K562 (cell line): ENCODE results near the gene DYNLT2. TPM values are rescaled to one million over a fixed set of nuclear protein-coding genes. Genes with fewer than 3 reads are reported as not detected.

Experiments used
- ETV5 ChIP-seq: sonication (generic); formaldehyde crosslinking; IDR thresholded peaks from 2 replicates; pipeline ENCODE4 v1.4.0; 2020; ENCODE audit warnings: low read depth, mild to moderate bottlenecking, missing genetic modification reagents
- FIP1L1 ChIP-seq: fragments of 200-400 bp; formaldehyde crosslinking; IDR thresholded peaks from 2 replicates; pipeline ENCODE4 v1.6.1; 2018; ENCODE audit warnings: mild to moderate bottlenecking, low read depth, low read length; ENCODE audit not compliant: poor library complexity, severe bottlenecking
- KAT8 ChIP-seq: fragments of 450-650 bp; IDR thresholded peaks from 2 replicates; pipeline ENCODE4 v1.6.1; 2016; ENCODE audit warnings: low read depth, mild to moderate bottlenecking
- KHSRP ChIP-seq: fragments of 450-650 bp; IDR thresholded peaks from 2 replicates; pipeline ENCODE4 v1.6.1; 2017
- MECOM ChIP-seq: fragments of 250-450 bp; sonication (Bioruptor Pico); IDR thresholded peaks from 2 replicates; pipeline ENCODE4 v1.8.0; 2022; ENCODE audit warnings: inconsistent platforms
- RBFOX2 ChIP-seq: fragments of 200-400 bp; formaldehyde crosslinking; IDR thresholded peaks from 2 replicates; pipeline ENCODE4 v1.6.1; 2017; ENCODE audit warnings: low read depth, mild to moderate bottlenecking, low read length, moderate library complexity
- SAFB ChIP-seq: fragments of 200-400 bp; formaldehyde crosslinking; IDR thresholded peaks from 2 replicates; pipeline ENCODE4 v1.6.1; 2017; ENCODE audit warnings: low read depth, low read length, borderline replicate concordance
- SP1 ChIP-seq: sonication (generic); formaldehyde crosslinking; IDR thresholded peaks from 2 replicates; pipeline ENCODE4 v1.8.1; 2022; ENCODE audit warnings: mild to moderate bottlenecking, missing genetic modification reagents
- ZNF561 ChIP-seq: fragments of 450-650 bp; formaldehyde crosslinking; conservative IDR thresholded peaks from 2 replicates; pipeline ENCODE4 v1.4.0; 2020; ENCODE audit warnings: mild to moderate bottlenecking, moderate library complexity
- polyA plus RNA-seq, 8 experiments: library from polyadenylated mRNA; depleted of rRNA in 4 of 8; stranded (reverse) in 5 of 8; unstranded in 3 of 8; fragments of >200 nt; fragmentation: Nextera tagmentation in 2 of 8; fragmentation: Illumina TruSeq in 1 of 8; extraction: Ambion mirVana in 2 of 8; extraction: Trizol in 1 of 8; gene quantifications; 2 replicates each; pipeline versions ENCODE4 v1.2.1 to v1.2.3, GENCODE V29; 2011 to 2014; ENCODE audit warnings: inconsistent platforms in 1 of 8, missing spikeins in 1 of 8
- total RNA-seq, 7 experiments: library from RNA; depleted of rRNA in 6 of 7; stranded (reverse); fragments of >200 nt in 6 of 7; fragmentation: Illumina TruSeq in 2 of 7; extraction: Trizol in 2 of 7; gene quantifications; 2 replicates each; pipeline versions ENCODE4 v1.2.1 to v1.2.3, GENCODE V29; 2011 to 2021; ENCODE audit warnings: low replicate concordance in 1 of 7
- TF ChIP-seq, protein P1 (sequence below): fragments of 450-650 bp; IDR thresholded peaks from 2 replicates; pipeline ENCODE4 v1.6.1; 2016; ENCODE audit warnings: mild to moderate bottlenecking, moderate library complexity
- TF ChIP-seq, protein P2 (sequence below): sonication (generic); formaldehyde crosslinking; IDR thresholded peaks from 2 replicates; pipeline ENCODE4 v1.8.1; 2023; ENCODE audit warnings: mild to moderate bottlenecking, missing genetic modification reagents

Gene DYNLT2
- total and polyA plus RNA-seq, 9 of the 15 experiments (the other 6 are each of a cell fraction or from before 2014, with no cell fraction given) = 2.0 to 12.8 (median 6.3) TPM

DNA sequence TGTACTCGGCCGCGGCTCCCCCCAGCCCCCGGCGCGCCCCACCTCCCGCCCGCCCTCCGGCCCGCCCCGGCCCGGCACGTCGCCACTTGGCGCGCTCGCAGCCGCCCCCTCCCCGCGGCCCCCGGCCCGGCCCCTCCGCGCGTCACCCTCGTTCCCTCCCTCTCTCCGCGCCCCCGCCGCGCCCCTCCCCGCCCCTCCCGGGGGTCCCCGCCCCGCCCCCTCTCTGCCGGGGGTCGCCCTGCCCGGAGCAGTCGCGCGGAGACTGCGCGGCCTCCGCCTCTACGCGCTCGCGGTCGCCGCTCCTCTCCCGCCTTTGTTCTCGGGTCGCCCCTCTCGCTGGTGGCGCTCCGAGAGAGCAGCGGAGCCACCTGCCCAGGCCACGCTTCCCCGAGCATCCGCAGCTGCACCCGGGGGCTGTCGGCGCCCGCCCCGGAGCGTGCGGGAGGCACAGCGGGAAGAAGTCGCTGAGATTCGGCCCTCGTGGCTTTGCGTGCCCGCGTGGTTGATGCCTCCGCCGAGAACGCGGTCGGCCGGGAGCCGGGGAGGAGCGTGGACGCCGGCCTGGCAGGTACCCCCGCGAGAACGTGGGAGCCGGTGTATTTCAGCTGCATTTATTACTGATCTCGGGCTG is 26.8 kb downstream of the DYNLT2 start, which contains the start of gene PHF10 (continued):
- TF ChIP-seq, protein P1, sequence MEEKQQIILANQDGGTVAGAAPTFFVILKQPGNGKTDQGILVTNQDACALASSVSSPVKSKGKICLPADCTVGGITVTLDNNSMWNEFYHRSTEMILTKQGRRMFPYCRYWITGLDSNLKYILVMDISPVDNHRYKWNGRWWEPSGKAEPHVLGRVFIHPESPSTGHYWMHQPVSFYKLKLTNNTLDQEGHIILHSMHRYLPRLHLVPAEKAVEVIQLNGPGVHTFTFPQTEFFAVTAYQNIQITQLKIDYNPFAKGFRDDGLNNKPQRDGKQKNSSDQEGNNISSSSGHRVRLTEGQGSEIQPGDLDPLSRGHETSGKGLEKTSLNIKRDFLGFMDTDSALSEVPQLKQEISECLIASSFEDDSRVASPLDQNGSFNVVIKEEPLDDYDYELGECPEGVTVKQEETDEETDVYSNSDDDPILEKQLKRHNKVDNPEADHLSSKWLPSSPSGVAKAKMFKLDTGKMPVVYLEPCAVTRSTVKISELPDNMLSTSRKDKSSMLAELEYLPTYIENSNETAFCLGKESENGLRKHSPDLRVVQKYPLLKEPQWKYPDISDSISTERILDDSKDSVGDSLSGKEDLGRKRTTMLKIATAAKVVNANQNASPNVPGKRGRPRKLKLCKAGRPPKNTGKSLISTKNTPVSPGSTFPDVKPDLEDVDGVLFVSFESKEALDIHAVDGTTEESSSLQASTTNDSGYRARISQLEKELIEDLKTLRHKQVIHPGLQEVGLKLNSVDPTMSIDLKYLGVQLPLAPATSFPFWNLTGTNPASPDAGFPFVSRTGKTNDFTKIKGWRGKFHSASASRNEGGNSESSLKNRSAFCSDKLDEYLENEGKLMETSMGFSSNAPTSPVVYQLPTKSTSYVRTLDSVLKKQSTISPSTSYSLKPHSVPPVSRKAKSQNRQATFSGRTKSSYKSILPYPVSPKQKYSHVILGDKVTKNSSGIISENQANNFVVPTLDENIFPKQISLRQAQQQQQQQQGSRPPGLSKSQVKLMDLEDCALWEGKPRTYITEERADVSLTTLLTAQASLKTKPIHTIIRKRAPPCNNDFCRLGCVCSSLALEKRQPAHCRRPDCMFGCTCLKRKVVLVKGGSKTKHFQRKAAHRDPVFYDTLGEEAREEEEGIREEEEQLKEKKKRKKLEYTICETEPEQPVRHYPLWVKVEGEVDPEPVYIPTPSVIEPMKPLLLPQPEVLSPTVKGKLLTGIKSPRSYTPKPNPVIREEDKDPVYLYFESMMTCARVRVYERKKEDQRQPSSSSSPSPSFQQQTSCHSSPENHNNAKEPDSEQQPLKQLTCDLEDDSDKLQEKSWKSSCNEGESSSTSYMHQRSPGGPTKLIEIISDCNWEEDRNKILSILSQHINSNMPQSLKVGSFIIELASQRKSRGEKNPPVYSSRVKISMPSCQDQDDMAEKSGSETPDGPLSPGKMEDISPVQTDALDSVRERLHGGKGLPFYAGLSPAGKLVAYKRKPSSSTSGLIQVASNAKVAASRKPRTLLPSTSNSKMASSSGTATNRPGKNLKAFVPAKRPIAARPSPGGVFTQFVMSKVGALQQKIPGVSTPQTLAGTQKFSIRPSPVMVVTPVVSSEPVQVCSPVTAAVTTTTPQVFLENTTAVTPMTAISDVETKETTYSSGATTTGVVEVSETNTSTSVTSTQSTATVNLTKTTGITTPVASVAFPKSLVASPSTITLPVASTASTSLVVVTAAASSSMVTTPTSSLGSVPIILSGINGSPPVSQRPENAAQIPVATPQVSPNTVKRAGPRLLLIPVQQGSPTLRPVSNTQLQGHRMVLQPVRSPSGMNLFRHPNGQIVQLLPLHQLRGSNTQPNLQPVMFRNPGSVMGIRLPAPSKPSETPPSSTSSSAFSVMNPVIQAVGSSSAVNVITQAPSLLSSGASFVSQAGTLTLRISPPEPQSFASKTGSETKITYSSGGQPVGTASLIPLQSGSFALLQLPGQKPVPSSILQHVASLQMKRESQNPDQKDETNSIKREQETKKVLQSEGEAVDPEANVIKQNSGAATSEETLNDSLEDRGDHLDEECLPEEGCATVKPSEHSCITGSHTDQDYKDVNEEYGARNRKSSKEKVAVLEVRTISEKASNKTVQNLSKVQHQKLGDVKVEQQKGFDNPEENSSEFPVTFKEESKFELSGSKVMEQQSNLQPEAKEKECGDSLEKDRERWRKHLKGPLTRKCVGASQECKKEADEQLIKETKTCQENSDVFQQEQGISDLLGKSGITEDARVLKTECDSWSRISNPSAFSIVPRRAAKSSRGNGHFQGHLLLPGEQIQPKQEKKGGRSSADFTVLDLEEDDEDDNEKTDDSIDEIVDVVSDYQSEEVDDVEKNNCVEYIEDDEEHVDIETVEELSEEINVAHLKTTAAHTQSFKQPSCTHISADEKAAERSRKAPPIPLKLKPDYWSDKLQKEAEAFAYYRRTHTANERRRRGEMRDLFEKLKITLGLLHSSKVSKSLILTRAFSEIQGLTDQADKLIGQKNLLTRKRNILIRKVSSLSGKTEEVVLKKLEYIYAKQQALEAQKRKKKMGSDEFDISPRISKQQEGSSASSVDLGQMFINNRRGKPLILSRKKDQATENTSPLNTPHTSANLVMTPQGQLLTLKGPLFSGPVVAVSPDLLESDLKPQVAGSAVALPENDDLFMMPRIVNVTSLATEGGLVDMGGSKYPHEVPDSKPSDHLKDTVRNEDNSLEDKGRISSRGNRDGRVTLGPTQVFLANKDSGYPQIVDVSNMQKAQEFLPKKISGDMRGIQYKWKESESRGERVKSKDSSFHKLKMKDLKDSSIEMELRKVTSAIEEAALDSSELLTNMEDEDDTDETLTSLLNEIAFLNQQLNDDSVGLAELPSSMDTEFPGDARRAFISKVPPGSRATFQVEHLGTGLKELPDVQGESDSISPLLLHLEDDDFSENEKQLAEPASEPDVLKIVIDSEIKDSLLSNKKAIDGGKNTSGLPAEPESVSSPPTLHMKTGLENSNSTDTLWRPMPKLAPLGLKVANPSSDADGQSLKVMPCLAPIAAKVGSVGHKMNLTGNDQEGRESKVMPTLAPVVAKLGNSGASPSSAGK = peak; percentile 97
- TF ChIP-seq ETV5 = no peak
- peak; percentile 89 for TF ChIP-seq SAFB
- TF ChIP-seq FIP1L1 = peak; percentile 65
- TF ChIP-seq, protein P2, sequence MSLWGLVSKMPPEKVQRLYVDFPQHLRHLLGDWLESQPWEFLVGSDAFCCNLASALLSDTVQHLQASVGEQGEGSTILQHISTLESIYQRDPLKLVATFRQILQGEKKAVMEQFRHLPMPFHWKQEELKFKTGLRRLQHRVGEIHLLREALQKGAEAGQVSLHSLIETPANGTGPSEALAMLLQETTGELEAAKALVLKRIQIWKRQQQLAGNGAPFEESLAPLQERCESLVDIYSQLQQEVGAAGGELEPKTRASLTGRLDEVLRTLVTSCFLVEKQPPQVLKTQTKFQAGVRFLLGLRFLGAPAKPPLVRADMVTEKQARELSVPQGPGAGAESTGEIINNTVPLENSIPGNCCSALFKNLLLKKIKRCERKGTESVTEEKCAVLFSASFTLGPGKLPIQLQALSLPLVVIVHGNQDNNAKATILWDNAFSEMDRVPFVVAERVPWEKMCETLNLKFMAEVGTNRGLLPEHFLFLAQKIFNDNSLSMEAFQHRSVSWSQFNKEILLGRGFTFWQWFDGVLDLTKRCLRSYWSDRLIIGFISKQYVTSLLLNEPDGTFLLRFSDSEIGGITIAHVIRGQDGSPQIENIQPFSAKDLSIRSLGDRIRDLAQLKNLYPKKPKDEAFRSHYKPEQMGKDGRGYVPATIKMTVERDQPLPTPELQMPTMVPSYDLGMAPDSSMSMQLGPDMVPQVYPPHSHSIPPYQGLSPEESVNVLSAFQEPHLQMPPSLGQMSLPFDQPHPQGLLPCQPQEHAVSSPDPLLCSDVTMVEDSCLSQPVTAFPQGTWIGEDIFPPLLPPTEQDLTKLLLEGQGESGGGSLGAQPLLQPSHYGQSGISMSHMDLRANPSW (CRISPR knock-in tag) = 0 out of 2 replicates have a peak, but pooled peaks have one; percentile 50
- TF ChIP-seq RBFOX2 = peak; percentile 95
- no peak; the same call in 1 of the 2 replicates for TF ChIP-seq SP1 (CRISPR knock-in tag)
- no peak for TF ChIP-seq KHSRP
- no peak for TF ChIP-seq MECOM (CRISPR knock-in tag)
- TF ChIP-seq KAT8 = no peak
- no peak for TF ChIP-seq ZNF561
